GM21526 (cell line): ENCODE results near the gene RBP3.

ENCODE experiments used
- ATAC-seq: cut with Tn5 transposase; IDR thresholded peaks from one replicate; pipeline ENCODE4 v1.9.1; 2021; ENCODE audit warnings: moderate library complexity; ENCODE audit not compliant: unreplicated experiment, low FRiP score

RBP3 gene

GRCh38 chr10:47334466-47335295 is 13.5 kb upstream of the RBP3 start:
- ATAC-seq: no peak

GRCh38 chr10:47335906-47336305 is 12.3 kb upstream of the RBP3 start:
- no peak for ATAC-seq

DNA sequence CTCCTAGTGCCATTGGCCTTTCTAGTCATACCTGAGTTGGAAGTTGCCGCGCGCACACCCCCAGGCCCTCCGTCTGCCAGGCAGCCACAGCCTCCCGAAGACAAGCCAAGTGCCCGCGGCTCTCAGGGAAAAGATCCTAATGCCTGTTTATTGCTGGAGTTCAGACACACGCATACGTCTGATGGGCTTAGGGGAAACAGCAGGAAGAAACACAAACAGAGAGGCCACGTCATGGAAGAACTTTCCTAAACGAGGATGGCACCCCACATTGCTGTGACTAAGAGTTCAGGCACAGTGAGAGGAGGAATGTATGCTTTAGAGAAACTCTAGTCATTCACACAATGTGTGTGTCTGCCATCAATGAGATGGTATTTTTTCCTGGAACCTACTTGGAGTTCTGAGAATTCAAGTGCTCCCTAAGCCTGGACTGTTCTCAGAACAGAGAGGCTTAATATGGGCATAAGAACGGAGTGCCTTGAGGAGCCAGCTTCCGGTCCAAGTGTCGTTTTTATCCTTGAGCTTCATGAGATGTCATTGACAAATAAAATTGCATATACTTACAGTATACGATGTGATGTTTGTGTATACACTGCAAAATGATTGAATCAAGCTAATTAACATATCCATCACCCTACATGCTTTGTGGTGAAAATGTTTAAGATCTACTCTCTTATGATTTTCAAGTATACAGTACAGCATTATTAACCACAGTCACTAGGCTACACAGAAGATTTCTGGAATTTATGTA is 11.6 kb upstream of the RBP3 start:
- no peak for ATAC-seq

DNA sequence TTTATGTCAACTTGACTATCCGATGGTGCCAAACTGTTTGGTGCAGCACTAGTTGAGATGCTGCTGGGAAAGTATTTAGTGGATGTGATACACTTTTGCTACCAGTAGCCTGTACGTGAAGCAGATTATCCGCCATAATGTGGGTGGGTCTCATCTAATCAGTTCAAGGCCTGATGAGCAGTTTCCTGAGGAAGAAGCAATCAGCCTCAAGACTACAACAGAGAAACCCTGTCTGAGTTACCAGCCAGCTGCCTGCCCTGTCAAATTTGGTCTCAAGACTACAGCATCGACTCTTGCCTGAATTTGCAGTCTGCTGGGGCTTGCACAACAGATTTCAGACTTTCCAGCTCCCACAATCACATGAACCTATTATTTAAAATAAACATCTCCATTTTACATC is 10.9 kb upstream of the RBP3 start:
- ATAC-seq: no peak

DNA sequence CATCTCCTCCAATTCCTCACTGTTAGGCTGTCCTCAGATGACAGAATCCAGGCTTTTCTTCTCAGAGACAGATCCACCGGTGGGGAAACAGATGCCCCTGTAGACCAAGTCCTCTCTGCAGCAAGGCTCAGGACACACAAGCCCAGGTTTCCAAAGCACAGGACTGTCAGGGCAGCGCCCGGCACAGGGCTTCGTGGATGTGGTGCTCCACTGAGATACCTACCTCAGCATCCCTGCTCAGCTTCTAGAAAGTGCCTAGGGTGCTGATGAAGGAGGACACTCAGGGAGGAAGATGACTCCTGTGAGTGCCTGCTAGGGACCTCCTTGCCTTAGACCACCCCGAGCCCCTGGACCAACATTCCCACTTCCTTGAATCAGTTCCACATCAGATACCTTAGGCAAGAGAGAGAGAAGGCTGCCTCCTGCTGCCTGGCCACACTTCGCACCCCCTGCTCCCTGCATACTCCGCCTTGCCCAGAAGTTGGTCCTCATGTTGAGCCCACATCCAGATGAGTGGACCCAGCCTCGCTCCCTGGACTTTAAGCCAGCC is 8.9 kb upstream of the RBP3 start:
- no peak for ATAC-seq

- no peak for ATAC-seq
Measured at GRCh38 chr10:47339759-47340607, 8.2 kb upstream of the RBP3 start.

DNA sequence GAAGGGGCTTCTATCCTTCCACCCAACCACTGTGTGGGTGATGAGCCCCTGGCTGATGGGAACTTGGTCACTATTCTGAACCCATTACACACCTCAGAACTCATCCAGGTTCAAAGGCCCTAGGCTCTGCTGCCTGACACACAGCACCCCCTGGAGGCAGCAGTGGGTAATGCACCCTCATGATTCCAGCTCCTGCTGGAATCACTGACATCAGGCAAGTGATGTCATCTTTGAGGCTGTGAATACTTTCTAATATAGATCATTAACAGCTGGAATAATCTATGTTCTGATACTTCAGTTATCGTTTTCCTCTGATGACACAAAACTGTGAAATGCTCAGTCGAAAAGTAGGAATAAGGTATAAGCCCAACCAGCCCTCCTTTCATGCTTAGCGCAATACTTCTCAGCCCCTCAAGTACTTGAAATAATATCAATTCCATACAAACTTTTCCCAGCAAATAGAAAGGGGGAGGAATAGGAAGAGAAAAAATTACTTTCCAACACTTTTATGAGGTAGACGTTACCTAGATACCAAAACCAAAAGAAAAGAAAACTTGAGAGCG is 7.5 kb upstream of the RBP3 start:
- ATAC-seq: no peak

DNA sequence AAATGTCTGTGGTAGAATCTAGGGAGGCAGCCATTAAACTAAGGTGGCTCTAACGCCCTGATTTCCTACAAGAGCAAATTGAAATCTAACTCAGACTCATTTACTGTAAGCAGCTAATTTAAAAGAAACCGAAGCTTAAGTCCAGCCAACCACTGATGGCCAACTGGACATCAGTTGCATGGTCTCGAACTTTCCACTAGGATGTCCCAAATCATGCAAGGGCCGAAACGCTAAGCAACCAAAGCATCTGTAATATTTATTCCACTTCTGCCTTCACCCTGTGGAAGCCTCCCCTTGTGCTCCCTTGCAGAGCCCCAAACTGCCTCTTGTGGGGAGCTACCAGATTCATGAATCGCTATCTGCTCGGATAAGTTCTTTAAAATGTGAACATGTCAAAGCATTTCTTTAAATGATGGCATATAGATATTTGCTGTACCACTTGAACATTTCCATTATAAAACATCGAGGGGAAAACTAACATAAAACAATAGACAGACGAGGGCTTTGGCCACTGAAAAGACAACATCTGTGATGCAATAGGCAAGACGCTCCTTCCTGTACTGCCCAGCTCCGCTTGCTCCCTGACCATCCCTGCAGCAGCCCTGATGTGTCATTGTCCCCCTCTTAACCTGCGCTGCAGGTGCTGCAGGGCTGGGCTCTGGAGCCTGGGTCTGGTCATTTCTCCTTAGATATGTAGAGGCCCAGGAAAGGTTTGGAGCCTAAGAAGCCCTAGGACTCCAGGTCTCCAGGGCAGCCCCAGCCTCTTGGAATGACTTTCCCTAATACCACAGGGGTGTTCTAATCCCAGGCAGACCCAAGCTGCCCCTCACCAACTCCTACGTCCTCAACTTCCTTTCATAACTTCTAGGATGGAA is 2.9 kb upstream of the RBP3 start:
- no peak for ATAC-seq

GRCh38 chr10:47346581-47347302 is 1.4 kb upstream of the RBP3 start:
- ATAC-seq: no peak

GRCh38 chr10:47347303-47347675 is 874 bp upstream of the RBP3 start:
- no peak for ATAC-seq

GRCh38 chr10:47348661-47349470 is 703 bp downstream of the RBP3 start:
- ATAC-seq: no peak

DNA sequence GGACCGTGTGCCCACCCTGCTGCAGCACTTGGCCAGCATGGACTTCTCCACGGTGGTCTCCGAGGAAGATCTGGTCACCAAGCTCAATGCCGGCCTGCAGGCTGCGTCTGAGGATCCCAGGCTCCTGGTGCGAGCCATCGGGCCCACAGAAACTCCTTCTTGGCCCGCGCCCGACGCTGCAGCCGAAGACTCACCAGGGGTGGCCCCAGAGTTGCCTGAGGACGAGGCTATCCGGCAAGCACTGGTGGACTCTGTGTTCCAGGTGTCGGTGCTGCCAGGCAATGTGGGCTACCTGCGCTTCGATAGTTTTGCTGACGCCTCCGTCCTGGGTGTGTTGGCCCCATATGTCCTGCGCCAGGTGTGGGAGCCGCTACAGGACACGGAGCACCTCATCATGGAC is 1.4 kb downstream of the RBP3 start:
- no peak for ATAC-seq

DNA sequence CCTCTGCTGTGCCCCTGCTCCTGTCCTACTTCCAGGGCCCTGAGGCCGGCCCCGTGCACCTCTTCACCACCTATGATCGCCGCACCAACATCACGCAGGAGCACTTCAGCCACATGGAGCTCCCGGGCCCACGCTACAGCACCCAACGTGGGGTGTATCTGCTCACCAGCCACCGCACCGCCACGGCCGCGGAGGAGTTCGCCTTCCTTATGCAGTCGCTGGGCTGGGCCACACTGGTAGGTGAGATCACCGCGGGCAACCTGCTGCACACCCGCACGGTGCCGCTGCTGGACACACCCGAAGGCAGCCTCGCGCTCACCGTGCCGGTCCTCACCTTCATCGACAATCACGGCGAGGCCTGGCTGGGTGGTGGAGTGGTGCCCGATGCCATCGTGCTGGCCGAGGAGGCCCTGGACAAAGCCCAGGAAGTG is 1.8 kb downstream of the RBP3 start:
- no peak for ATAC-seq

DNA sequence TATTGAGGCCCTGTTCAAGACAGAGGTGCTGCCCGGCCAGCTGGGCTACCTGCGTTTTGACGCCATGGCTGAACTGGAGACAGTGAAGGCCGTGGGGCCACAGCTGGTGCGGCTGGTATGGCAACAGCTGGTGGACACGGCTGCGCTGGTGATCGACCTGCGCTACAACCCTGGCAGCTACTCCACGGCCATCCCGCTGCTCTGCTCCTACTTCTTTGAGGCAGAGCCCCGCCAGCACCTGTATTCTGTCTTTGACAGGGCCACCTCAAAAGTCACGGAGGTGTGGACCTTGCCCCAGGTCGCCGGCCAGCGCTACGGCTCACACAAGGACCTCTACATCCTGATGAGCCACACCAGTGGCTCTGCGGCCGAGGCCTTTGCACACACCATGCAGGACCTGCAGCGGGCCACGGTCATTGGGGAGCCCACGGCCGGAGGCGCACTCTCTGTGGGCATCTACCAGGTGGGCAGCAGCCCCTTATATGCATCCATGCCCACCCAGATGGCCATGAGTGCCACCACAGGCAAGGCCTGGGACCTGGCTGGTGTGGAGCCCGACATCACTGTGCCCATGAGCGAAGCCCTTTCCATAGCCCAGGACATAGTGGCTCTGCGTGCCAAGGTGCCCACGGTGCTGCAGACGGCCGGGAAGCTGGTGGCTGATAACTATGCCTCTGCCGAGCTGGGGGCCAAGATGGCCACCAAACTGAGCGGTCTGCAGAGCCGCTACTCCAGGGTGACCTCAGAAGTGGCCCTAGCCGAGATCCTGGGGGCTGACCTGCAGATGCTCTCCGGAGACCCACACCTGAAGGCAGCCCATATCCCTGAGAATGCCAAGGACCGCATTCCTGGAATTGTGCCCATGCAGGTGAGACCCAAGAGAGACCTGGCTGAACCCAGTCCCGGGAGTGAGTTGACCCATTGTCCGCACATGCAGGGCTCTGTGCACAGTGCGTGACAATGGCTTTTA is 2.8 kb downstream of the RBP3 start:
- ATAC-seq: no peak

- no peak for ATAC-seq
Measured at GRCh38 chr10:47351899-47352815, 4.0 kb downstream of the RBP3 start.

- ATAC-seq: no peak
Measured at GRCh38 chr10:47353351-47353750, 5.2 kb downstream of the RBP3 start.
